NCI-H1105 treated with DMSO at 0.1 percent for 48 hours (cell line): Measurements from ENCODE around the gene TBX3.
"Not testable (repeated sequence)": the region's sequence is repeated elsewhere in the genome, so short reads cannot be mapped to it uniquely, and the experiment has no call there.

Experiments
- DNase-seq: peaks from one replicate; lab custom pipeline; 2025; lab: John Stamatoyannopoulos, UW

Gene TBX3

GRCh38 chr12:114684098-114684869 lies at the start of gene TBX3:
Gene TBX3 (minus strand): TSS chr12:114684175. CDS start chr12:114683200, 975 bp downstream.
- peak; percentile 100 for DNase-seq

- DNase-seq: no peak
Measured at GRCh38 chr12:114732426-114733030, 48.6 kb upstream of the TBX3 start.

- no peak for DNase-seq
Measured at GRCh38 chr12:114729731-114730130, 45.8 kb upstream of the TBX3 start.

- no peak for DNase-seq
Measured at GRCh38 chr12:114726092-114726710, 42.2 kb upstream of the TBX3 start.

- not testable (repeated sequence) for DNase-seq
Measured at GRCh38 chr12:114722176-114722575, 38.2 kb upstream of the TBX3 start.

GRCh38 chr12:114721266-114721665 lies 37.3 kb upstream of the TBX3 start:
- DNase-seq: no peak

- no peak for DNase-seq
Measured at GRCh38 chr12:114713466-114714215, 29.7 kb upstream of the TBX3 start.

- no peak for DNase-seq
Measured at GRCh38 chr12:114711689-114712152, 27.7 kb upstream of the TBX3 start.

GRCh38 chr12:114710151-114710550 lies 26.2 kb upstream of the TBX3 start:
- DNase-seq: no peak

GRCh38 chr12:114709112-114709511 lies 25.1 kb upstream of the TBX3 start:
- no peak for DNase-seq

- not testable (repeated sequence) for DNase-seq
Measured at GRCh38 chr12:114708598-114708997, 24.6 kb upstream of the TBX3 start.

GRCh38 chr12:114704096-114704495 lies 20.1 kb upstream of the TBX3 start:
- DNase-seq: no peak

GRCh38 chr12:114703060-114703493 lies 19.1 kb upstream of the TBX3 start:
- DNase-seq: peak; percentile 86

GRCh38 chr12:114702462-114702861 lies 18.5 kb upstream of the TBX3 start:
- DNase-seq: no peak

GRCh38 chr12:114701553-114701952 lies 17.6 kb upstream of the TBX3 start:
- no peak for DNase-seq

GRCh38 chr12:114701104-114701414 lies 17.1 kb upstream of the TBX3 start:
- no peak for DNase-seq

- DNase-seq: no peak
Measured at GRCh38 chr12:114700392-114701103, 16.6 kb upstream of the TBX3 start.

- DNase-seq: no peak
Measured at GRCh38 chr12:114698566-114699163, 14.7 kb upstream of the TBX3 start.

GRCh38 chr12:114697741-114698565 lies 14.0 kb upstream of the TBX3 start:
- no peak for DNase-seq

GRCh38 chr12:114697243-114697716 lies 13.3 kb upstream of the TBX3 start:
- no peak for DNase-seq
